ENCODE measurements around the gene NNT.
"Not testable (repeated sequence)": the region's sequence is repeated elsewhere in the genome, so short reads cannot be mapped to it uniquely, and the experiment has no call there.

NNT gene

GRCh38 chr5:43627028-43627427 is 24.0 kb downstream of the NNT start:
- DNase-seq (ENCODE audit: low read depth) = peak; percentile 36

GRCh38 chr5:43631182-43631910 is 28.4 kb downstream of the NNT start:
- DNase-seq (ENCODE audit: low read depth) = peak; percentile 57

GRCh38 chr5:43634621-43635020 is 31.6 kb downstream of the NNT start:
- no peak for DNase-seq (ENCODE audit: low read depth)

- DNase-seq (ENCODE audit: low read depth) = no peak
Observed at GRCh38 chr5:43635374-43635773, 32.4 kb downstream of the NNT start.

- no peak for DNase-seq (ENCODE audit: low read depth)
Observed at GRCh38 chr5:43636076-43636475, 33.1 kb downstream of the NNT start.

GRCh38 chr5:43637416-43637815 is 34.4 kb downstream of the NNT start:
- DNase-seq (ENCODE audit: low read depth) = no peak

- no peak for DNase-seq (ENCODE audit: low read depth)
Observed at GRCh38 chr5:43638107-43638506, 35.1 kb downstream of the NNT start.

- DNase-seq (ENCODE audit: low read depth) = no peak
Observed at GRCh38 chr5:43638546-43638945, 35.6 kb downstream of the NNT start.

GRCh38 chr5:43639566-43639965 is 36.6 kb downstream of the NNT start:
- DNase-seq (ENCODE audit: low read depth) = no peak

- DNase-seq (ENCODE audit: low read depth) = no peak
Observed at GRCh38 chr5:43642428-43642827, 39.4 kb downstream of the NNT start.

- DNase-seq (ENCODE audit: low read depth) = no peak
Observed at GRCh38 chr5:43643327-43643726, 40.3 kb downstream of the NNT start.

- no peak for DNase-seq (ENCODE audit: low read depth)
Observed at GRCh38 chr5:43643750-43644149, 40.8 kb downstream of the NNT start.

GRCh38 chr5:43646992-43647391 is 44.0 kb downstream of the NNT start:
- DNase-seq (ENCODE audit: low read depth) = no peak

GRCh38 chr5:43647789-43648188 is 44.8 kb downstream of the NNT start:
- DNase-seq (ENCODE audit: low read depth) = no peak

- no peak for DNase-seq (ENCODE audit: low read depth)
Observed at GRCh38 chr5:43648499-43649124, 45.6 kb downstream of the NNT start.

- no peak for DNase-seq (ENCODE audit: low read depth)
Observed at GRCh38 chr5:43649256-43649655, 46.3 kb downstream of the NNT start.

- DNase-seq (ENCODE audit: low read depth) = no peak
Observed at GRCh38 chr5:43652537-43653302, 49.7 kb downstream of the NNT start.

GRCh38 chr5:43658509-43658908 is 55.5 kb downstream of the NNT start:
- DNase-seq (ENCODE audit: low read depth) = no peak

GRCh38 chr5:43659075-43659474 is 56.1 kb downstream of the NNT start:
- DNase-seq (ENCODE audit: low read depth) = no peak

- DNase-seq (ENCODE audit: low read depth) = no peak
Observed at GRCh38 chr5:43661102-43661501, 58.1 kb downstream of the NNT start.

GRCh38 chr5:43663916-43664315 is 60.9 kb downstream of the NNT start:
- no peak for DNase-seq (ENCODE audit: low read depth)

GRCh38 chr5:43664501-43665040 is 61.6 kb downstream of the NNT start:
- DNase-seq (ENCODE audit: low read depth) = no peak

GRCh38 chr5:43665749-43666148 is 62.8 kb downstream of the NNT start:
- DNase-seq (ENCODE audit: low read depth) = not testable (repeated sequence)
